ENCODE data around the gene ZNF280A.

- no peak for TF ChIP-seq GTF2F1 (IDR thresholded peaks at IDR 0.05; ENCODE audit: low read depth, low read length)
- TF ChIP-seq SIN3A (IDR thresholded peaks at IDR 0.05; ENCODE audit: borderline replicate concordance in 2 of 2, control insufficient read depth in 1 of 2, low read depth in 2 of 2, low read length in 2 of 2) = no peak
- TF ChIP-seq SNAPC5 (CRISPR knock-in tag; IDR thresholded peaks at IDR 0.05) = no peak
- TF ChIP-seq TCFL5 (CRISPR knock-in tag; conservative IDR thresholded peaks at IDR 0.05) = no peak
- TF ChIP-seq CTCF (IDR thresholded peaks at IDR 0.05 in 2 of 3, conservative IDR thresholded peaks at IDR 0.05 in 1 of 3; ENCODE audit: insufficient read depth in 2 of 3, low read depth in 1 of 3, low read length in 3 of 3) = no peak
- no peak for TF ChIP-seq EP300 (IDR thresholded peaks at IDR 0.05; ENCODE audit: low read length)
Measured at GRCh38 chr22:22554587-22555284, 34.7 kb upstream of the ZNF280A start.

All from K562 (cell line).